Stimulated activated CD8-positive, alpha-beta memory T cell treated with anti-CD3 and anti-CD28 coated beads, Interleukin-12 subunit alpha, Interleukin-12 subunit beta, amount 100 ng/mL, for 1 hour (primary cell): ENCODE data around the gene ABCE1.

Experiments
- DNase-seq: peaks from one replicate; pipeline ENCODE4 v3.0.0-alpha.2; 2020; ENCODE audit warnings: low read depth

ABCE1 gene

GRCh38 chr4:145097821-145098674 is at the start of gene ABCE1, which contains the start of gene ANAPC10:
TSS of gene ABCE1 (plus strand) at chr4:145098311. CDS start at chr4:145104413, 6,102 bp downstream.
TSS of gene ANAPC10 (minus strand) at chr4:145098196. CDS start at chr4:145096099, 2,097 bp downstream.
- peak; percentile 94 for DNase-seq

- no peak for DNase-seq
Observed at GRCh38 chr4:145048817-145049216, 49.3 kb upstream of the ABCE1 start.

- no peak for DNase-seq
Observed at GRCh38 chr4:145049241-145049640, 48.9 kb upstream of the ABCE1 start.

- DNase-seq: no peak
Observed at GRCh38 chr4:145055533-145056257, 42.4 kb upstream of the ABCE1 start.

GRCh38 chr4:145056325-145057130 is 41.6 kb upstream of the ABCE1 start:
- DNase-seq: no peak

- no peak for DNase-seq
Observed at GRCh38 chr4:145058256-145058655, 39.9 kb upstream of the ABCE1 start.

GRCh38 chr4:145061318-145061920 is 36.7 kb upstream of the ABCE1 start:
- DNase-seq: no peak

- DNase-seq: no peak
Observed at GRCh38 chr4:145066063-145066501, 32.0 kb upstream of the ABCE1 start.

- DNase-seq: no peak
Observed at GRCh38 chr4:145069361-145069760, 28.8 kb upstream of the ABCE1 start.

GRCh38 chr4:145071560-145071959 is 26.6 kb upstream of the ABCE1 start:
- no peak for DNase-seq

- DNase-seq: no peak
Observed at GRCh38 chr4:145075742-145076468, 22.2 kb upstream of the ABCE1 start.

- DNase-seq: no peak
Observed at GRCh38 chr4:145076469-145076855, 21.6 kb upstream of the ABCE1 start.

- no peak for DNase-seq
Observed at GRCh38 chr4:145081756-145082155, 16.4 kb upstream of the ABCE1 start.

GRCh38 chr4:145083891-145084605 is 14.1 kb upstream of the ABCE1 start:
- DNase-seq: no peak

GRCh38 chr4:145090380-145090779 is 7.7 kb upstream of the ABCE1 start:
- no peak for DNase-seq

- no peak for DNase-seq
Observed at GRCh38 chr4:145093638-145094037, 4.5 kb upstream of the ABCE1 start.

GRCh38 chr4:145097331-145097820 is 735 bp upstream of the ABCE1 start:
- no peak for DNase-seq

- DNase-seq: peak; percentile 18
Observed at GRCh38 chr4:145098675-145099037, 545 bp downstream of the ABCE1 start.

GRCh38 chr4:145099653-145100052 is 1.5 kb downstream of the ABCE1 start:
- no peak for DNase-seq

- no peak for DNase-seq
Observed at GRCh38 chr4:145101091-145101490, 3.0 kb downstream of the ABCE1 start.
